HepG2 (cell line): ENCODE data around the gene SLC7A11. TPM values are rescaled to one million over a fixed set of nuclear protein-coding genes. Genes with fewer than 3 reads are reported as not detected.

Experiments used
- ATAC-seq: fragments of 200-7000 bp; cut with Tn5 transposase; 3 replicates; pipeline ENCODE4 v1.9.1; 2020; ENCODE audit warnings: mild to moderate bottlenecking, moderate library complexity
- BruUV-seq: library from RNA; stranded (reverse); fragments of 400-500 nt; replicated peaks from 2 replicates; lab custom pipeline; 2021; lab: Mats Ljungman, UMichigan
- CTCF ChIA-PET: fragments of 300-600 bp; formaldehyde crosslinking; extraction: SDS; loops from one replicate; lab custom pipeline; 2021; ENCODE audit warnings: low total read pairs, inconsistent platforms, low intra/inter-chr PET ratio; lab: Yijun Ruan, JAX
- POLR2A ChIA-PET: fragments of 350-600 bp; sonication (Branson Sonifier 250); formaldehyde crosslinking; loops from one replicate; lab custom pipeline; 2020; ENCODE audit warnings: antibody characterized with exemption, inconsistent platforms; lab: Yijun Ruan, JAX
- DNase-seq: peaks from one replicate; pipeline ENCODE4 v3.0.0-alpha.2; 2015; ENCODE audit warnings: low spot score
- FAIRE-seq: peaks from 3 replicates; lab custom pipeline; 2011; peaks lifted over from hg19 to GRCh38; lab: Jason Lieb, UNC
- H2AFZ ChIP-seq: one replicate; pipeline ENCODE4 v1.6.1; 2011; ENCODE audit warnings: low read length, inconsistent platforms
- H3K27ac ChIP-seq: fragments of 300-600 bp; 3 replicates; pipeline ENCODE4 v1.8.0; 2011; ENCODE audit warnings: mixed run types, mild to moderate bottlenecking, mixed read lengths, low read length, inconsistent platforms; ENCODE audit not compliant: insufficient read depth; ENCODE audit errors: extremely low read length
- H3K27me3 ChIP-seq, 2 experiments: fragments of 200-600 bp in 1 of 2; 2 replicates in 1 of 2; 3 replicates in 1 of 2; pipeline versions ENCODE4 v1.6.0 to v1.8.0; 2011; ENCODE audit warnings: low read length in 2 of 2, mild to moderate bottlenecking in 2 of 2, moderate library complexity in 2 of 2, inconsistent platforms in 1 of 2; ENCODE audit not compliant: insufficient read depth in 2 of 2, control insufficient read depth in 1 of 2
- H3K36me3 ChIP-seq, 2 experiments: fragments of 200-600 bp in 1 of 2; replicated peaks in 1 of 2; 2 replicates in 1 of 2; 3 replicates in 1 of 2; pipeline versions ENCODE4 v1.5.1 to v1.8.0; 2011; ENCODE audit warnings: low read length in 2 of 2, inconsistent platforms in 1 of 2; ENCODE audit not compliant: insufficient read depth in 2 of 2, control insufficient read depth in 1 of 2
- H3K4me1 ChIP-seq: 2 replicates; pipeline ENCODE4 v1.5.1; 2012; ENCODE audit warnings: low read length, inconsistent platforms; ENCODE audit not compliant: insufficient read depth
- H3K4me2 ChIP-seq: 2 replicates; pipeline ENCODE4 v1.6.0; 2011; ENCODE audit warnings: low read depth, low read length, inconsistent platforms
- H3K4me3 ChIP-seq, 3 experiments: fragments of 200-600 bp in 1 of 3; sonication (generic), shearing (Covaris generic) in 1 of 3; replicated peaks in 1 of 3; 2 replicates each; pipeline ENCODE4 v1.5.1; 2011 to 2016; ENCODE audit warnings: low read length in 3 of 3, inconsistent platforms in 2 of 3, low read depth in 2 of 3, mild to moderate bottlenecking in 2 of 3, control low read depth in 1 of 3, mixed read lengths in 1 of 3; ENCODE audit not compliant: insufficient read depth in 1 of 3
- H3K79me2 ChIP-seq: one replicate; pipeline ENCODE4 v1.6.1; 2011; ENCODE audit warnings: low read length, inconsistent platforms; ENCODE audit not compliant: insufficient read depth
- H3K9ac ChIP-seq: 2 replicates; pipeline ENCODE4 v1.6.0; 2011; ENCODE audit warnings: mild to moderate bottlenecking, low read depth, low read length, inconsistent platforms; ENCODE audit not compliant: insufficient read depth
- H3K9me3 ChIP-seq: 2 replicates; pipeline ENCODE4 v1.5.1; 2012; ENCODE audit warnings: mild to moderate bottlenecking, low read length
- H4K20me1 ChIP-seq: 2 replicates; pipeline ENCODE4 v1.6.0; 2011; ENCODE audit warnings: inconsistent platforms, mild to moderate bottlenecking, low read length, moderate library complexity; ENCODE audit not compliant: insufficient read depth
- ATF7-NPFF ChIP-seq: sonication (generic); formaldehyde crosslinking; IDR thresholded peaks from 2 replicates; pipeline ENCODE4 v1.8.1; 2023; ENCODE audit warnings: mild to moderate bottlenecking, low read depth, missing genetic modification reagents, moderate library complexity
- BCL6 ChIP-seq: IDR thresholded peaks from 2 replicates; pipeline ENCODE4 v1.6.1; 2016; ENCODE audit warnings: missing genetic modification reagents, missing compliant biosample characterization
- GFI1 ChIP-seq: sonication (generic); formaldehyde crosslinking; IDR thresholded peaks from 2 replicates; pipeline ENCODE4 v1.5.0; 2020; ENCODE audit warnings: missing genetic modification reagents, mild to moderate bottlenecking, borderline replicate concordance
- HNF4A ChIP-seq: sonication (generic); formaldehyde crosslinking; IDR thresholded peaks from 2 replicates; pipeline ENCODE4 v1.4.0; 2020; ENCODE audit warnings: missing genetic modification reagents
- MIER3 ChIP-seq: IDR thresholded peaks from 2 replicates; pipeline ENCODE4 v1.6.1; 2016; ENCODE audit warnings: missing compliant biosample characterization, borderline replicate concordance
- TEAD3 ChIP-seq: optimal IDR thresholded peaks from 2 replicates; pipeline ENCODE3; 2016; ENCODE audit warnings: borderline replicate concordance
- ZSCAN20 ChIP-seq: sonication (generic); formaldehyde crosslinking; IDR thresholded peaks from 2 replicates; pipeline ENCODE4 v1.4.0; 2020; ENCODE audit warnings: missing genetic modification reagents, mild to moderate bottlenecking, borderline replicate concordance
- WGBS: methylation state at CpG from one replicate; pipeline ENCODE4 v1.1.6; 2017; ENCODE audit warnings: low lambda C conversion rate; 5-methylcytosine and 5-hydroxymethylcytosine counted together
- in situ Hi-C: cut with HindIII; loops from 2 replicates; pipeline ENCODE4 v1.10.0; 2017; ENCODE audit warnings: low pct_unique_long_range_greater_than_20kb; ENCODE audit not compliant: extremely low pct_ligation_motif_present
- intact Hi-C: fragments of 100-400 bp; cut with micrococcal nuclease; formaldehyde crosslinking; loops from one replicate; pipeline ENCODE4 v1.10.0; 2022; ENCODE audit not compliant: unreplicated experiment
- polyA plus RNA-seq, 8 experiments: library from polyadenylated mRNA; depleted of rRNA in 3 of 8; stranded (reverse) in 7 of 8; unstranded in 1 of 8; fragments of >200 nt; fragmentation: Illumina TruSeq in 4 of 8; extraction: Trizol in 4 of 8; gene quantifications; 2 replicates each; pipeline versions ENCODE4 v1.2.1 to v1.2.3, GENCODE V29; 2011 to 2016; ENCODE audit warnings: low read depth in 4 of 8, missing spikeins in 1 of 8, mixed read lengths in 1 of 8; ENCODE audit not compliant: insufficient read depth in 1 of 8
- total RNA-seq, 5 experiments: library from RNA; depleted of rRNA; stranded (reverse); fragments of >200 nt; fragmentation: Illumina TruSeq; extraction: Trizol; gene quantifications; 2 replicates each; pipeline ENCODE4 v1.2.3, GENCODE V29; 2016; ENCODE audit warnings: low read depth in 1 of 5
- TF ChIP-seq, protein P1 (sequence below): sonication (generic); formaldehyde crosslinking; IDR thresholded peaks from 2 replicates; pipeline ENCODE4 v1.5.1; 2020; ENCODE audit warnings: mild to moderate bottlenecking, missing genetic modification reagents, borderline replicate concordance
- TF ChIP-seq, protein P2 (sequence below): sonication (generic); formaldehyde crosslinking; IDR thresholded peaks from 2 replicates; pipeline ENCODE4 v1.5.1; 2020; ENCODE audit warnings: missing genetic modification reagents, mild to moderate bottlenecking, borderline replicate concordance
- TF ChIP-seq, protein P3 (sequence below): sonication (generic); formaldehyde crosslinking; IDR thresholded peaks from 2 replicates; pipeline ENCODE4 v1.8.0; 2022; ENCODE audit warnings: missing genetic modification reagents, mild to moderate bottlenecking, moderate library complexity, borderline replicate concordance
- TF ChIP-seq, protein P4 (sequence below): sonication (generic); formaldehyde crosslinking; IDR thresholded peaks from 2 replicates; pipeline ENCODE4 v1.9.0; 2022; ENCODE audit warnings: low read depth, missing genetic modification reagents

The SLC7A11 gene
- total and polyA plus RNA-seq, 2 of the 13 experiments (the other 11 are each of a cell fraction or from before 2014, with no cell fraction given): 15.7 to 17.5 TPM

DNA sequence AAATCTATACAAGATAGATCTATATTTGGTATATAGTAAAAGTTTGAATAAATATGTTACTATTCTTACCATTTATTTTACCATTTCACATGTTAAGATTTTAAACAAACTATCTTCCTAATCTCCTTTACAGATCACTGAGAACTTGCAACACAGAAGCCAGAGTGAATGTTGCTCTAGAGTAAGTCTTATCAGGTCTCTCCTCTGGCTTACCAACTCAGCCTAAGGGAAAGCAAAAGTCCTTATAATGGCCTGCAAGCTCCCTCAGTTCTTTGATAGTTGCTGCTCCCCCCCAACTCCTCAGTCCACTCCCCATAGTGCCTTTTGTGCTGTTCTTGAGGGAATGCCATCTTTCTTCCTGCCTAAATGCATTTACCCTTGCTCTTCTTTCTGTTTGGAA, 25.7 kb upstream of the SLC7A11 start (continued):
- TF ChIP-seq MIER3 (CRISPR knock-in tag) (no peak), ZSCAN20 (CRISPR knock-in tag) (no peak), ATF7-NPFF (CRISPR knock-in tag) (no peak)

DNA sequence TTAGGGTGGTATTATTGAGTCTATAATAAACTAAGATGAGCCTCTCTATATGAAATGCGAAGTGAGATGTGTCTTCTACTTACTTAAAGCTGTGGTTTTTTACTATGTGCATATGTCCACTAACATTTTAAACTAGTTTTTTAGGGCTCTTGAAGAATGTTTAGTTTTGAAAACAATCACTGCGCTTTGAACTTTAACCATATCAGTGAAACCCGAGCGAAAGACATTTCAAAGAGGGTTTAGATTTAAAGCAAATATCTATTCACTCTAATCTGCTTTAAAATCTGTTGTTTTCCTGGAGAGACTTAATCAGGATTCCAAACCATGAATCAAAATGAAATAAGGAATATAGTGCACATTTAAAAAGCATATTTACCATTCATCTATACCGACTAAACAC, 24.8 kb upstream of the SLC7A11 start:
- Histone ChIP-seq H2AFZ (no peak overlapping the region), H3K4me2 (no peak overlapping the region), H4K20me1 (no peaks in the 10 kb centered on the region), H3K4me1 (peaks cover 32% of the 10 kb centered on the region), H3K27me3 (no peaks in the 10 kb centered on the region), H3K27ac (no peak overlapping the region), H3K36me3 (no peaks in the 10 kb centered on the region), H3K4me3 (no peak overlapping the region), H3K9ac (no peak overlapping the region), H3K9me3 (no peaks in the 10 kb centered on the region), H3K79me2 (no peaks in the 10 kb centered on the region)
- WGBS: under 1% methylated on average over 5 of the region's 5 CpGs
- no peak for ATAC-seq
- peak; percentile 23 for FAIRE-seq
- no TSS peak for BruUV-seq
- intact Hi-C loops (no loop called here), in situ Hi-C loops (no loop called here)
- CTCF ChIA-PET: no interaction called here
- POLR2A ChIA-PET: no interaction called here
- peak; percentile 17 for DNase-seq
- TF ChIP-seq GFI1 (CRISPR knock-in tag): peak; percentile 88
- TF ChIP-seq TEAD3: no peak
- peak; percentile 88 for TF ChIP-seq BCL6 (CRISPR knock-in tag)
- peak; percentile 12; the same call in 1 of the 2 replicates for TF ChIP-seq HNF4A (CRISPR knock-in tag)
- TF ChIP-seq, protein P1, sequence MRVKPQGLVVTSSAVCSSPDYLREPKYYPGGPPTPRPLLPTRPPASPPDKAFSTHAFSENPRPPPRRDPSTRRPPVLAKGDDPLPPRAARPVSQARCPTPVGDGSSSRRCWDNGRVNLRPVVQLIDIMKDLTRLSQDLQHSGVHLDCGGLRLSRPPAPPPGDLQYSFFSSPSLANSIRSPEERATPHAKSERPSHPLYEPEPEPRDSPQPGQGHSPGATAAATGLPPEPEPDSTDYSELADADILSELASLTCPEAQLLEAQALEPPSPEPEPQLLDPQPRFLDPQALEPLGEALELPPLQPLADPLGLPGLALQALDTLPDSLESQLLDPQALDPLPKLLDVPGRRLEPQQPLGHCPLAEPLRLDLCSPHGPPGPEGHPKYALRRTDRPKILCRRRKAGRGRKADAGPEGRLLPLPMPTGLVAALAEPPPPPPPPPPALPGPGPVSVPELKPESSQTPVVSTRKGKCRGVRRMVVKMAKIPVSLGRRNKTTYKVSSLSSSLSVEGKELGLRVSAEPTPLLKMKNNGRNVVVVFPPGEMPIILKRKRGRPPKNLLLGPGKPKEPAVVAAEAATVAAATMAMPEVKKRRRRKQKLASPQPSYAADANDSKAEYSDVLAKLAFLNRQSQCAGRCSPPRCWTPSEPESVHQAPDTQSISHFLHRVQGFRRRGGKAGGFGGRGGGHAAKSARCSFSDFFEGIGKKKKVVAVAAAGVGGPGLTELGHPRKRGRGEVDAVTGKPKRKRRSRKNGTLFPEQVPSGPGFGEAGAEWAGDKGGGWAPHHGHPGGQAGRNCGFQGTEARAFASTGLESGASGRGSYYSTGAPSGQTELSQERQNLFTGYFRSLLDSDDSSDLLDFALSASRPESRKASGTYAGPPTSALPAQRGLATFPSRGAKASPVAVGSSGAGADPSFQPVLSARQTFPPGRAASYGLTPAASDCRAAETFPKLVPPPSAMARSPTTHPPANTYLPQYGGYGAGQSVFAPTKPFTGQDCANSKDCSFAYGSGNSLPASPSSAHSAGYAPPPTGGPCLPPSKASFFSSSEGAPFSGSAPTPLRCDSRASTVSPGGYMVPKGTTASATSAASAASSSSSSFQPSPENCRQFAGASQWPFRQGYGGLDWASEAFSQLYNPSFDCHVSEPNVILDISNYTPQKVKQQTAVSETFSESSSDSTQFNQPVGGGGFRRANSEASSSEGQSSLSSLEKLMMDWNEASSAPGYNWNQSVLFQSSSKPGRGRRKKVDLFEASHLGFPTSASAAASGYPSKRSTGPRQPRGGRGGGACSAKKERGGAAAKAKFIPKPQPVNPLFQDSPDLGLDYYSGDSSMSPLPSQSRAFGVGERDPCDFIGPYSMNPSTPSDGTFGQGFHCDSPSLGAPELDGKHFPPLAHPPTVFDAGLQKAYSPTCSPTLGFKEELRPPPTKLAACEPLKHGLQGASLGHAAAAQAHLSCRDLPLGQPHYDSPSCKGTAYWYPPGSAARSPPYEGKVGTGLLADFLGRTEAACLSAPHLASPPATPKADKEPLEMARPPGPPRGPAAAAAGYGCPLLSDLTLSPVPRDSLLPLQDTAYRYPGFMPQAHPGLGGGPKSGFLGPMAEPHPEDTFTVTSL: peak; percentile 34; the same call in 1 of the 2 replicates
- TF ChIP-seq, protein P2, sequence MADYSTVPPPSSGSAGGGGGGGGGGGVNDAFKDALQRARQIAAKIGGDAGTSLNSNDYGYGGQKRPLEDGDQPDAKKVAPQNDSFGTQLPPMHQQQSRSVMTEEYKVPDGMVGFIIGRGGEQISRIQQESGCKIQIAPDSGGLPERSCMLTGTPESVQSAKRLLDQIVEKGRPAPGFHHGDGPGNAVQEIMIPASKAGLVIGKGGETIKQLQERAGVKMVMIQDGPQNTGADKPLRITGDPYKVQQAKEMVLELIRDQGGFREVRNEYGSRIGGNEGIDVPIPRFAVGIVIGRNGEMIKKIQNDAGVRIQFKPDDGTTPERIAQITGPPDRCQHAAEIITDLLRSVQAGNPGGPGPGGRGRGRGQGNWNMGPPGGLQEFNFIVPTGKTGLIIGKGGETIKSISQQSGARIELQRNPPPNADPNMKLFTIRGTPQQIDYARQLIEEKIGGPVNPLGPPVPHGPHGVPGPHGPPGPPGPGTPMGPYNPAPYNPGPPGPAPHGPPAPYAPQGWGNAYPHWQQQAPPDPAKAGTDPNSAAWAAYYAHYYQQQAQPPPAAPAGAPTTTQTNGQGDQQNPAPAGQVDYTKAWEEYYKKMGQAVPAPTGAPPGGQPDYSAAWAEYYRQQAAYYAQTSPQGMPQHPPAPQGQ (CRISPR knock-in tag): no peak
- TF ChIP-seq, protein P3, sequence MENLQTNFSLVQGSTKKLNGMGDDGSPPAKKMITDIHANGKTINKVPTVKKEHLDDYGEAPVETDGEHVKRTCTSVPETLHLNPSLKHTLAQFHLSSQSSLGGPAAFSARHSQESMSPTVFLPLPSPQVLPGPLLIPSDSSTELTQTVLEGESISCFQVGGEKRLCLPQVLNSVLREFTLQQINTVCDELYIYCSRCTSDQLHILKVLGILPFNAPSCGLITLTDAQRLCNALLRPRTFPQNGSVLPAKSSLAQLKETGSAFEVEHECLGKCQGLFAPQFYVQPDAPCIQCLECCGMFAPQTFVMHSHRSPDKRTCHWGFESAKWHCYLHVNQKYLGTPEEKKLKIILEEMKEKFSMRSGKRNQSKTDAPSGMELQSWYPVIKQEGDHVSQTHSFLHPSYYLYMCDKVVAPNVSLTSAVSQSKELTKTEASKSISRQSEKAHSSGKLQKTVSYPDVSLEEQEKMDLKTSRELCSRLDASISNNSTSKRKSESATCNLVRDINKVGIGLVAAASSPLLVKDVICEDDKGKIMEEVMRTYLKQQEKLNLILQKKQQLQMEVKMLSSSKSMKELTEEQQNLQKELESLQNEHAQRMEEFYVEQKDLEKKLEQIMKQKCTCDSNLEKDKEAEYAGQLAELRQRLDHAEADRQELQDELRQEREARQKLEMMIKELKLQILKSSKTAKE (CRISPR knock-in tag): no peak
- TF ChIP-seq, protein P4, sequence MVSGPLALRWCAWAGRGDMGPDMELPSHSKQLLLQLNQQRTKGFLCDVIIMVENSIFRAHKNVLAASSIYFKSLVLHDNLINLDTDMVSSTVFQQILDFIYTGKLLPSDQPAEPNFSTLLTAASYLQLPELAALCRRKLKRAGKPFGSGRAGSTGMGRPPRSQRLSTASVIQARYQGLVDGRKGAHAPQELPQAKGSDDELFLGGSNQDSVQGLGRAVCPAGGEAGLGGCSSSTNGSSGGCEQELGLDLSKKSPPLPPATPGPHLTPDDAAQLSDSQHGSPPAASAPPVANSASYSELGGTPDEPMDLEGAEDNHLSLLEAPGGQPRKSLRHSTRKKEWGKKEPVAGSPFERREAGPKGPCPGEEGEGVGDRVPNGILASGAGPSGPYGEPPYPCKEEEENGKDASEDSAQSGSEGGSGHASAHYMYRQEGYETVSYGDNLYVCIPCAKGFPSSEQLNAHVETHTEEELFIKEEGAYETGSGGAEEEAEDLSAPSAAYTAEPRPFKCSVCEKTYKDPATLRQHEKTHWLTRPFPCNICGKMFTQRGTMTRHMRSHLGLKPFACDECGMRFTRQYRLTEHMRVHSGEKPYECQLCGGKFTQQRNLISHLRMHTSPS: no peak
